Omental fat pad (tissue), 4 donors: ENCODE data around the gene CRHR1. TPM values are rescaled to one million over a fixed set of nuclear protein-coding genes. Genes with fewer than 3 reads are reported as not detected.

Experiments
- ATAC-seq: fragments of 150-250 bp; one replicate; pipeline ENCODE4 v1.9.1; 2016; ENCODE audit warnings: mild to moderate bottlenecking, moderate library complexity; ENCODE audit not compliant: low FRiP score
- DNase-seq: peaks from one replicate; pipeline ENCODE4 v3.0.0-alpha.2; 2019; ENCODE audit warnings: low spot score
- total RNA-seq, 4 donors: library from RNA; depleted of rRNA; stranded (reverse); fragments of >200 nt; gene quantifications; one replicate each; pipeline ENCODE4 v1.1.0, GENCODE V29; 2016
- TF ChIP-seq, protein P1 (sequence below), 3 donors: fragments of 450-650 bp; IDR thresholded peaks; one replicate each; pipeline ENCODE4 v1.5.1; 2016 to 2017; ENCODE audit warnings: antibody characterized with exemption in 3 of 3, mild to moderate bottlenecking in 3 of 3, moderate library complexity in 2 of 3

The CRHR1 gene
- total RNA-seq, 4 donors from 2014 or later, result not detected

- ATAC-seq (no peak), DNase-seq (no peak)
- TF ChIP-seq, protein P1, sequence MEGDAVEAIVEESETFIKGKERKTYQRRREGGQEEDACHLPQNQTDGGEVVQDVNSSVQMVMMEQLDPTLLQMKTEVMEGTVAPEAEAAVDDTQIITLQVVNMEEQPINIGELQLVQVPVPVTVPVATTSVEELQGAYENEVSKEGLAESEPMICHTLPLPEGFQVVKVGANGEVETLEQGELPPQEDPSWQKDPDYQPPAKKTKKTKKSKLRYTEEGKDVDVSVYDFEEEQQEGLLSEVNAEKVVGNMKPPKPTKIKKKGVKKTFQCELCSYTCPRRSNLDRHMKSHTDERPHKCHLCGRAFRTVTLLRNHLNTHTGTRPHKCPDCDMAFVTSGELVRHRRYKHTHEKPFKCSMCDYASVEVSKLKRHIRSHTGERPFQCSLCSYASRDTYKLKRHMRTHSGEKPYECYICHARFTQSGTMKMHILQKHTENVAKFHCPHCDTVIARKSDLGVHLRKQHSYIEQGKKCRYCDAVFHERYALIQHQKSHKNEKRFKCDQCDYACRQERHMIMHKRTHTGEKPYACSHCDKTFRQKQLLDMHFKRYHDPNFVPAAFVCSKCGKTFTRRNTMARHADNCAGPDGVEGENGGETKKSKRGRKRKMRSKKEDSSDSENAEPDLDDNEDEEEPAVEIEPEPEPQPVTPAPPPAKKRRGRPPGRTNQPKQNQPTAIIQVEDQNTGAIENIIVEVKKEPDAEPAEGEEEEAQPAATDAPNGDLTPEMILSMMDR (IDR thresholded peaks at IDR 0.05), result no peak
Observed at GRCh38 chr17:45826919-45827588, 42.9 kb downstream of the CRHR1 start.

- ATAC-seq (no peak), DNase-seq (no peak)
- TF ChIP-seq, protein P1 (IDR thresholded peaks at IDR 0.05), result no peak
Observed at GRCh38 chr17:45828171-45828570, 44.1 kb downstream of the CRHR1 start.

GRCh38 chr17:45828582-45829133, 44.5 kb downstream of the CRHR1 start:
- DNase-seq (no peak), ATAC-seq (no peak)
- TF ChIP-seq, protein P1 (IDR thresholded peaks at IDR 0.05), result no peak

DNA sequence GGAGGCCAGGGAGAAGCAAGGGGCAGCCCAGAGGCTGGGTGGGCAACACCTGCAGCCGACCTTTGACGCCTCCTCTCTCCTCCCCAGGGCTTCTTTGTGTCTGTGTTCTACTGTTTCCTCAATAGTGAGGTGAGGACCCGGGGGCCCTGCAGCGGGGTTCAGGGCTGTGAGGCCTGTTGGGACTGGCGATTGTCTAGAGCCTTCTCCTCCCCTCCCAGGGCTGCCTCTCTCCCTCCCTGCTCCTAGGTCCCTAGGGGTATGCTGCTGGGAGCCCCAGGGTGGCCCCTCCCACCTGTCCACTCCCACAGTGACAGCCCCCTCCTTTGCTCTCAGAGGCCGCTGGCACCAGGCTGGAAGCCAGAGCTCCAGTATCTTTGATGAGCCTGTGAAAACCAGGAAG, 49.8 kb downstream of the CRHR1 start:
- DNase-seq (no peak), ATAC-seq (no peak)
- TF ChIP-seq, protein P1 (IDR thresholded peaks at IDR 0.05), result no peak

- TF ChIP-seq, protein P1 (IDR thresholded peaks at IDR 0.05), result no peak
- DNase-seq, result no peak
- ATAC-seq, result no peak
Observed at GRCh38 chr17:45834471-45835396, 50.6 kb downstream of the CRHR1 start.

DNA sequence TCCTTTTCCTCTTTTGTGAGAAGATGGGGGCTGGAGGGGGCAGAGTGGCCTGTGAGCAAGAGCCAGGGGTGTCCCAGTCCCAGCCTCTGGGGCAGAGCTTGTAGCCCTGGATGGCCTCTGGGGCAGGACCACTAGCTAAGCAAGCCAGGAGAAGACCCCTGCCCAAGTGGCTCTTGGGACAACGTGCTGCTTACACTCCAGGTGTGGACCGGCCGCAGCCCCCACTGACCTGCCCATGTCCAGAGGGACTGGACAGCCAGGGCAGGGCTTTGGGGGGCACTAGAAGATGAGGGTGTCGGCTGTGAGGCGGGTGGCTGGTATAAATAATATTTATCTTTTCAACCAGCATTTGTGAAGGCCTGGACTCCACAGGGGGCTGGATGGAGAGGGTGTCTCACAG, 51.4 kb downstream of the CRHR1 start:
- DNase-seq (no peak), ATAC-seq (no peak)
- TF ChIP-seq, protein P1 (IDR thresholded peaks at IDR 0.05), result no peak
